ENCODE data around the gene CCDC60. TPM values are rescaled to one million over a fixed set of nuclear protein-coding genes. Genes with fewer than 3 reads are reported as not detected.

The CCDC60 gene, protein sequence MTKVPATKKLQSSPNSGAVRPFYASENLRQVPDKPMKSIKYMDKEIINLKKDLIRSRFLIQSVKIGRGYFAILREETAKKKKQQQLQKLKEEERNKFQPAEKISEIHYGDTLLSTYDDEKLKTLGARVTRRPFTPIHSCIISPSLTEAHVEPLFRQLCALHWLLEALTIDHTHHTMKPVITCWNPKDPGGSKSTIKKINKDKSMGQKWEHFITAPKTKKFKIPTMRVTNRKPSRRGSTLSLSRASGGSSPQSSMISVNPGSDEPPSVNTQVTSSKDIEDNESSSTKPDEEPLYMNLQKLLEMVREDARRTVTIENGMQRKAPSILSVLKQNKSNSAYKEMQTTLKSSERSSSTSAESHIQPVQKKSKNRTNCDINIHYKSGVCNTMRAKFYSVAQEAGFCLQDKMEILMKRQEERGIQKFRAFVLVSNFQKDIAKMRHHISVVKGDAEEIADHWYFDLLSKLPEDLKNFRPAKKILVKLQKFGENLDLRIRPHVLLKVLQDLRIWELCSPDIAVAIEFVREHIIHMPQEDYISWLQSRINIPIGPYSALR
- 1 to 10 TPM in 1 of 4 donors, not detected in 3; 1.6 TPM for total RNA-seq

DNA sequence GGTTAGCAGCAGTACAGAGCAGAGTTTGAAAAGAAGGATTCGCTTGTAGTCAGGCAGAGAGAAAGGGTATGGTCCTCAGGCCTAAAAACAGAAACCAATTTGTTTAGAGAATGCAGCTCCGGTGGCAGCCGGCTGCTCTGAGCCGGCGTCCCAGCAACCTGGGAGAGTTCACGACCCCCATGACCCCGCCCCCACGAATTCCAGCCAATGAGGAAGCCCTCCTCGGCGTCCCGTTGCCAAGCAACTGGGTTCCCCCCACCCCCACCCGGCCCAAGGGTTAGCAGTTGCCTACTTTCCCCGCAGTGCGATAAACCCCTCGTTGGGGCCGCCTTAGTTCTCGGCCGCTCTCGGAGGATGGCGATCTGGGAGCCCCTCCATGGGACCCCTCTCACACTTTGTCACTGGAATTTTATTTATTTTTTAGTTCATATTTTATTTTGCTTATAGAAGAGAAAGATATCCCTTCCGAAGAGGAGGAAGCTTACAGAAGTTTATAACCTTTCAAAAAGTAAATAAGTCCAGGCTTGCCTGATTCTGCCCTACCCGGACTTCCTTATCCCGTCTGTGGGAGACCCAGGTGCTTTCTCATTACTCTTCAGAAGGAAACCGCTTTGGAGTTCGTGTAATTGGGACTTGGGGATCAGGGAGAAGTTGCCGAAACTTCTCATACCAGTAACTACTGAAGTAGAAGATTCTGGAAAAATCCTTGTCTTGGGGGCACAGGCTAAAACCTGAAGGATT, at the start of gene CCDC60:
CCDC60 (plus strand) TSS at position 300 of the 741 bp plus-strand sequence. CDS start 448 bp downstream, outside the sequence.
- Histone ChIP-seq H3K27me3 (no peaks in the 10 kb centered on the region), H3K4me3 (no peak within 1 kb of the TSS), H3K36me3 (no peaks in the 10 kb centered on the region), H3K4me1 (peaks cover 0 to 5% (median 0%) of the 10 kb centered on the region in 4 donors), H3K9me3 (peaks cover 0 to 5% (median 0%) of the 10 kb centered on the region in 4 donors), H3K27ac (no peak within 1 kb of the TSS)
- TF ChIP-seq POLR2A (IDR thresholded peaks at IDR 0.05): no peak
- TF ChIP-seq, protein P1, sequence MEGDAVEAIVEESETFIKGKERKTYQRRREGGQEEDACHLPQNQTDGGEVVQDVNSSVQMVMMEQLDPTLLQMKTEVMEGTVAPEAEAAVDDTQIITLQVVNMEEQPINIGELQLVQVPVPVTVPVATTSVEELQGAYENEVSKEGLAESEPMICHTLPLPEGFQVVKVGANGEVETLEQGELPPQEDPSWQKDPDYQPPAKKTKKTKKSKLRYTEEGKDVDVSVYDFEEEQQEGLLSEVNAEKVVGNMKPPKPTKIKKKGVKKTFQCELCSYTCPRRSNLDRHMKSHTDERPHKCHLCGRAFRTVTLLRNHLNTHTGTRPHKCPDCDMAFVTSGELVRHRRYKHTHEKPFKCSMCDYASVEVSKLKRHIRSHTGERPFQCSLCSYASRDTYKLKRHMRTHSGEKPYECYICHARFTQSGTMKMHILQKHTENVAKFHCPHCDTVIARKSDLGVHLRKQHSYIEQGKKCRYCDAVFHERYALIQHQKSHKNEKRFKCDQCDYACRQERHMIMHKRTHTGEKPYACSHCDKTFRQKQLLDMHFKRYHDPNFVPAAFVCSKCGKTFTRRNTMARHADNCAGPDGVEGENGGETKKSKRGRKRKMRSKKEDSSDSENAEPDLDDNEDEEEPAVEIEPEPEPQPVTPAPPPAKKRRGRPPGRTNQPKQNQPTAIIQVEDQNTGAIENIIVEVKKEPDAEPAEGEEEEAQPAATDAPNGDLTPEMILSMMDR (IDR thresholded peaks at IDR 0.05): no peak
- peak in 1 of 3 donors; percentile 53 for DNase-seq

GRCh38 chr12:119288576-119288975, 46.0 kb upstream of the CCDC60 start:
- Histone ChIP-seq H3K4me3 (no peak overlapping the region), H3K4me1 (no peaks in the 10 kb centered on the region), H3K27ac (no peak overlapping the region), H3K9me3 (no peaks in the 10 kb centered on the region), H3K36me3 (no peaks in the 10 kb centered on the region), H3K27me3 (no peaks in the 10 kb centered on the region)
- TF ChIP-seq, protein P1 (IDR thresholded peaks at IDR 0.05): no peak
- TF ChIP-seq POLR2A (IDR thresholded peaks at IDR 0.05): no peak
- DNase-seq: no peak

DNA sequence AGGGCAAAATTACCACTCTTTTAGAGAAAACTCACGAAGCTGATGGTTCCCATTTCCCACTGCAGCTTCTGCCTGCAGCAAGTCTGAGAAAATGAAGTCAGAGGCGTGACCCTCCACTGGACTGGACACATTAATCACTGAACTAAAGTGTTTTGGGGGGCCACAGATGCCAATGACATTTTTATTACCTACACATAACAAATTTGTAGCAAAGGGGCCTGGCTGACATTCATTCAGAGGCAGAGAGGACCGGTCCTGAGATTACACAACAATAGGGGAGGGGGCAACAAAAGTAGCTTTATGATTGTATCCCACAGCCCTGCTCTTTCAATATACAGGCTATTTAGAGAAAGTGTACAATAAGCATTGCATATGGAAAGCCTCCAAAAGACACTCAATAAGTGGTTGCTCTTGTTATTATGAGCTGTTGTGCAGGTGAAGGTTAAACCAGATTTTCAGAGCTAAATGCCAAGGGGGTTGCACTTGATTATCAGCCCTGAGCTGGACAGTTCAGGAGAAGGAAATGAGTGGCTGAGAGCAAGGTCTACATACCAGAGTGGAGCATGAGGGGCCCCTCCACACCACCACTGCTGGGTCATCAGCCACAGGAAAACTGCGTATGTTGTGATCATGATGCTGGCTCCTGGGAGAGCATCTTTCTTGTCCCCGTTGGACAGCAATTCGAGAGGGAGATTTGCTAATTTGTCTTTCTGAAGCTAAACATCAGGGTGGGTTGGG, 41.5 kb upstream of the CCDC60 start:
- H3K36me3 ChIP-seq: no peaks in the 10 kb centered on the region
- no peak overlapping the region for H3K4me3 ChIP-seq
- DNase-seq: no peak
- H3K27ac ChIP-seq: no peak overlapping the region
- no peaks in the 10 kb centered on the region for H3K9me3 ChIP-seq
- TF ChIP-seq, protein P1 (IDR thresholded peaks at IDR 0.05): no peak
- TF ChIP-seq POLR2A (IDR thresholded peaks at IDR 0.05): no peak
- no peaks in the 10 kb centered on the region for H3K4me1 ChIP-seq
- no peaks in the 10 kb centered on the region for H3K27me3 ChIP-seq

- Histone ChIP-seq H3K4me1 (no peaks in the 10 kb centered on the region), H3K27ac (no peak overlapping the region), H3K9me3 (no peaks in the 10 kb centered on the region), H3K27me3 (no peaks in the 10 kb centered on the region), H3K4me3 (no peak overlapping the region), H3K36me3 (no peaks in the 10 kb centered on the region)
- TF ChIP-seq POLR2A (IDR thresholded peaks at IDR 0.05): no peak
- TF ChIP-seq, protein P1 (IDR thresholded peaks at IDR 0.05): no peak
- DNase-seq: no peak
These were observed 40.3 kb upstream of the CCDC60 start for GRCh38 chr12:119294211-119294610.

DNA sequence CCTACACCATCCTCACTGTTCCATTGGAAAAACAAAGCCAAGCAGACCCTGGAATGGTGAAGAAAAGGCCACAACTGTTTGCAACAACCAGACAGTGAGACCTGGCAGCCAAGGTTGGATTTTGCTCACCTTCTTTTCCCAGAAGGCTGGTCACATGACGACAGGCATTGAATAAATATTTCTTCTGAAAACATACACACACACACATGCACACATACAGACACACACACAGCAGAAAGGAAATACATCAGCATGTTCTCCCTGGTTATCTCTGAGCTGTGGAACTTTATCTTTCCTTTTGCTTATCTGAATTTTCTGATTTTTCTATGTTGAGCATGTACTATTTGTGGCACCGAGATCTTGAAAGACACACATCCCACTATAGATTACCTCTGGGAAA, 38.0 kb upstream of the CCDC60 start:
- DNase-seq: no peak
- Histone ChIP-seq H3K4me3 (no peak overlapping the region), H3K4me1 (no peaks in the 10 kb centered on the region), H3K27me3 (no peaks in the 10 kb centered on the region), H3K36me3 (no peaks in the 10 kb centered on the region), H3K9me3 (no peaks in the 10 kb centered on the region), H3K27ac (no peak overlapping the region)
- TF ChIP-seq, protein P1 (IDR thresholded peaks at IDR 0.05): no peak
- TF ChIP-seq POLR2A (IDR thresholded peaks at IDR 0.05): no peak
